Epidermal melanocyte (primary cell): Measurements from ENCODE around the gene SLC7A9.
"Not testable (repeated sequence)": the region's sequence is repeated elsewhere in the genome, so short reads cannot be mapped to it uniquely, and the experiment has no call there.

ENCODE experiments used
- DNase-seq: peaks from one replicate; pipeline ENCODE4 v3.0.0; 2011; ENCODE audit warnings: low spot score; ENCODE audit not compliant: insufficient read length

Gene SLC7A9

GRCh38 chr19:32864318-32865007 lies 5.1 kb downstream of the SLC7A9 start:
- DNase-seq: no peak

- DNase-seq: no peak
Observed at GRCh38 chr19:32863841-32864240, 5.7 kb downstream of the SLC7A9 start.

GRCh38 chr19:32863301-32863700 lies 6.3 kb downstream of the SLC7A9 start:
- DNase-seq: no peak

GRCh38 chr19:32862741-32863140 lies 6.8 kb downstream of the SLC7A9 start:
- no peak for DNase-seq

- DNase-seq: no peak
Observed at GRCh38 chr19:32862173-32862572, 7.4 kb downstream of the SLC7A9 start.

- no peak for DNase-seq
Observed at GRCh38 chr19:32861596-32861995, 8.0 kb downstream of the SLC7A9 start.

- no peak for DNase-seq
Observed at GRCh38 chr19:32859591-32859990, 10.0 kb downstream of the SLC7A9 start.

GRCh38 chr19:32858559-32858958 lies 11.0 kb downstream of the SLC7A9 start:
- DNase-seq: no peak

- no peak for DNase-seq
Observed at GRCh38 chr19:32858155-32858554, 11.4 kb downstream of the SLC7A9 start.

GRCh38 chr19:32857584-32857983 lies 12.0 kb downstream of the SLC7A9 start:
- DNase-seq: no peak

GRCh38 chr19:32856818-32857217 lies 12.7 kb downstream of the SLC7A9 start:
- not testable (repeated sequence) for DNase-seq

- DNase-seq: no peak
Observed at GRCh38 chr19:32852216-32852615, 17.4 kb downstream of the SLC7A9 start.

- not testable (repeated sequence) for DNase-seq
Observed at GRCh38 chr19:32848035-32848434, 21.5 kb downstream of the SLC7A9 start.

GRCh38 chr19:32843716-32844245 lies 25.8 kb downstream of the SLC7A9 start:
- DNase-seq: no peak

- no peak for DNase-seq
Observed at GRCh38 chr19:32842061-32842460, 27.5 kb downstream of the SLC7A9 start.

- no peak for DNase-seq
Observed at GRCh38 chr19:32837531-32837930, 32.0 kb downstream of the SLC7A9 start.

GRCh38 chr19:32833388-32833787 lies 36.2 kb downstream of the SLC7A9 start:
- not testable (repeated sequence) for DNase-seq

- not testable (repeated sequence) for DNase-seq
Observed at GRCh38 chr19:32832825-32833224, 36.7 kb downstream of the SLC7A9 start.

- not testable (repeated sequence) for DNase-seq
Observed at GRCh38 chr19:32832094-32832493, 37.5 kb downstream of the SLC7A9 start.

GRCh38 chr19:32831611-32832010 lies 38.0 kb downstream of the SLC7A9 start:
- DNase-seq: no peak

- no peak for DNase-seq
Observed at GRCh38 chr19:32830231-32831014, 39.1 kb downstream of the SLC7A9 start.

- DNase-seq: no peak
Observed at GRCh38 chr19:32829345-32829896, 40.1 kb downstream of the SLC7A9 start.
